Measurements from ENCODE around the gene HABP2.

- no peak for TF ChIP-seq POLR2A (IDR thresholded peaks at IDR 0.05; ENCODE audit: low read depth, low read length)
- no peak for TF ChIP-seq CTCF (conservative IDR thresholded peaks at IDR 0.05; ENCODE audit: low read depth, low read length)
- TF ChIP-seq NFE2L2 (IDR thresholded peaks at IDR 0.05; ENCODE audit: low read depth, low read length): no peak
- TF ChIP-seq RCOR1 (IDR thresholded peaks at IDR 0.05; ENCODE audit: insufficient replicate concordance, low read length): no peak
Observed at GRCh38 chr10:113613427-113613826, 60.6 kb downstream of the HABP2 start.

Measured in IMR-90 (cell line).